Measurements from ENCODE around the gene TMCC3. TPM values are rescaled to one million over a fixed set of nuclear protein-coding genes. Genes with fewer than 3 reads are reported as not detected.

Gene TMCC3
- total RNA-seq, 1 experiment from 2014 or later = 2.2 TPM

GRCh38 chr12:94589591-94590001 is 60.8 kb downstream of the TMCC3 start (continued):
- TF ChIP-seq ZNF281 (CRISPR knock-in tag; IDR thresholded peaks at IDR 0.05) (no peak), TCF7 (CRISPR knock-in tag; IDR thresholded peaks at IDR 0.05; ENCODE audit: low read depth) (no peak)

GRCh38 chr12:94588346-94588745 is 62.0 kb downstream of the TMCC3 start:
- H3K27ac Mint-ChIP-seq = no peak overlapping the region
- no peaks in the 10 kb centered on the region for H3K9me3 Mint-ChIP-seq
- no peaks in the 10 kb centered on the region; the same call in 1 of the 2 replicates for H3K27me3 Mint-ChIP-seq (ENCODE audit: low read depth)
- no peaks in the 10 kb centered on the region for H3K36me3 Mint-ChIP-seq
- no peak for DNase-seq (ENCODE audit: low spot score)
- H3K4me1 Mint-ChIP-seq = peaks cover 18% of the 10 kb centered on the region
- no peak for ATAC-seq
- POLR2A ChIA-PET = interaction anchor here (0.5 kb wide), 1 partner anchor 748 kb away, joined by 4 read pairs; no protein-coding TSS in a partner anchor
- TF ChIP-seq SP1 (CRISPR knock-in tag; conservative IDR thresholded peaks at IDR 0.05) = no peak
- TF ChIP-seq, protein P1, sequence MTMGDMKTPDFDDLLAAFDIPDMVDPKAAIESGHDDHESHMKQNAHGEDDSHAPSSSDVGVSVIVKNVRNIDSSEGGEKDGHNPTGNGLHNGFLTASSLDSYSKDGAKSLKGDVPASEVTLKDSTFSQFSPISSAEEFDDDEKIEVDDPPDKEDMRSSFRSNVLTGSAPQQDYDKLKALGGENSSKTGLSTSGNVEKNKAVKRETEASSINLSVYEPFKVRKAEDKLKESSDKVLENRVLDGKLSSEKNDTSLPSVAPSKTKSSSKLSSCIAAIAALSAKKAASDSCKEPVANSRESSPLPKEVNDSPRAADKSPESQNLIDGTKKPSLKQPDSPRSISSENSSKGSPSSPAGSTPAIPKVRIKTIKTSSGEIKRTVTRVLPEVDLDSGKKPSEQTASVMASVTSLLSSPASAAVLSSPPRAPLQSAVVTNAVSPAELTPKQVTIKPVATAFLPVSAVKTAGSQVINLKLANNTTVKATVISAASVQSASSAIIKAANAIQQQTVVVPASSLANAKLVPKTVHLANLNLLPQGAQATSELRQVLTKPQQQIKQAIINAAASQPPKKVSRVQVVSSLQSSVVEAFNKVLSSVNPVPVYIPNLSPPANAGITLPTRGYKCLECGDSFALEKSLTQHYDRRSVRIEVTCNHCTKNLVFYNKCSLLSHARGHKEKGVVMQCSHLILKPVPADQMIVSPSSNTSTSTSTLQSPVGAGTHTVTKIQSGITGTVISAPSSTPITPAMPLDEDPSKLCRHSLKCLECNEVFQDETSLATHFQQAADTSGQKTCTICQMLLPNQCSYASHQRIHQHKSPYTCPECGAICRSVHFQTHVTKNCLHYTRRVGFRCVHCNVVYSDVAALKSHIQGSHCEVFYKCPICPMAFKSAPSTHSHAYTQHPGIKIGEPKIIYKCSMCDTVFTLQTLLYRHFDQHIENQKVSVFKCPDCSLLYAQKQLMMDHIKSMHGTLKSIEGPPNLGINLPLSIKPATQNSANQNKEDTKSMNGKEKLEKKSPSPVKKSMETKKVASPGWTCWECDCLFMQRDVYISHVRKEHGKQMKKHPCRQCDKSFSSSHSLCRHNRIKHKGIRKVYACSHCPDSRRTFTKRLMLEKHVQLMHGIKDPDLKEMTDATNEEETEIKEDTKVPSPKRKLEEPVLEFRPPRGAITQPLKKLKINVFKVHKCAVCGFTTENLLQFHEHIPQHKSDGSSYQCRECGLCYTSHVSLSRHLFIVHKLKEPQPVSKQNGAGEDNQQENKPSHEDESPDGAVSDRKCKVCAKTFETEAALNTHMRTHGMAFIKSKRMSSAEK (CRISPR knock-in tag; IDR thresholded peaks at IDR 0.05; ENCODE audit: borderline replicate concordance) = no peak
- TF ChIP-seq TEAD4 (CRISPR knock-in tag; IDR thresholded peaks at IDR 0.05) = no peak
- TF ChIP-seq, protein P2, sequence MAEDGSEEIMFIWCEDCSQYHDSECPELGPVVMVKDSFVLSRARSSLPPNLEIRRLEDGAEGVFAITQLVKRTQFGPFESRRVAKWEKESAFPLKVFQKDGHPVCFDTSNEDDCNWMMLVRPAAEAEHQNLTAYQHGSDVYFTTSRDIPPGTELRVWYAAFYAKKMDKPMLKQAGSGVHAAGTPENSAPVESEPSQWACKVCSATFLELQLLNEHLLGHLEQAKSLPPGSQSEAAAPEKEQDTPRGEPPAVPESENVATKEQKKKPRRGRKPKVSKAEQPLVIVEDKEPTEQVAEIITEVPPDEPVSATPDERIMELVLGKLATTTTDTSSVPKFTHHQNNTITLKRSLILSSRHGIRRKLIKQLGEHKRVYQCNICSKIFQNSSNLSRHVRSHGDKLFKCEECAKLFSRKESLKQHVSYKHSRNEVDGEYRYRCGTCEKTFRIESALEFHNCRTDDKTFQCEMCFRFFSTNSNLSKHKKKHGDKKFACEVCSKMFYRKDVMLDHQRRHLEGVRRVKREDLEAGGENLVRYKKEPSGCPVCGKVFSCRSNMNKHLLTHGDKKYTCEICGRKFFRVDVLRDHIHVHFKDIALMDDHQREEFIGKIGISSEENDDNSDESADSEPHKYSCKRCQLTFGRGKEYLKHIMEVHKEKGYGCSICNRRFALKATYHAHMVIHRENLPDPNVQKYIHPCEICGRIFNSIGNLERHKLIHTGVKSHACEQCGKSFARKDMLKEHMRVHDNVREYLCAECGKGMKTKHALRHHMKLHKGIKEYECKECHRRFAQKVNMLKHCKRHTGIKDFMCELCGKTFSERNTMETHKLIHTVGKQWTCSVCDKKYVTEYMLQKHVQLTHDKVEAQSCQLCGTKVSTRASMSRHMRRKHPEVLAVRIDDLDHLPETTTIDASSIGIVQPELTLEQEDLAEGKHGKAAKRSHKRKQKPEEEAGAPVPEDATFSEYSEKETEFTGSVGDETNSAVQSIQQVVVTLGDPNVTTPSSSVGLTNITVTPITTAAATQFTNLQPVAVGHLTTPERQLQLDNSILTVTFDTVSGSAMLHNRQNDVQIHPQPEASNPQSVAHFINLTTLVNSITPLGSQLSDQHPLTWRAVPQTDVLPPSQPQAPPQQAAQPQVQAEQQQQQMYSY (CRISPR knock-in tag; IDR thresholded peaks at IDR 0.05) = no peak
- no peak for TF ChIP-seq ZNF512 (CRISPR knock-in tag; IDR thresholded peaks at IDR 0.05; ENCODE audit: borderline replicate concordance)
- CTCF ChIA-PET = no interaction called here
- H3K4me3 Mint-ChIP-seq = no peak overlapping the region

DNA sequence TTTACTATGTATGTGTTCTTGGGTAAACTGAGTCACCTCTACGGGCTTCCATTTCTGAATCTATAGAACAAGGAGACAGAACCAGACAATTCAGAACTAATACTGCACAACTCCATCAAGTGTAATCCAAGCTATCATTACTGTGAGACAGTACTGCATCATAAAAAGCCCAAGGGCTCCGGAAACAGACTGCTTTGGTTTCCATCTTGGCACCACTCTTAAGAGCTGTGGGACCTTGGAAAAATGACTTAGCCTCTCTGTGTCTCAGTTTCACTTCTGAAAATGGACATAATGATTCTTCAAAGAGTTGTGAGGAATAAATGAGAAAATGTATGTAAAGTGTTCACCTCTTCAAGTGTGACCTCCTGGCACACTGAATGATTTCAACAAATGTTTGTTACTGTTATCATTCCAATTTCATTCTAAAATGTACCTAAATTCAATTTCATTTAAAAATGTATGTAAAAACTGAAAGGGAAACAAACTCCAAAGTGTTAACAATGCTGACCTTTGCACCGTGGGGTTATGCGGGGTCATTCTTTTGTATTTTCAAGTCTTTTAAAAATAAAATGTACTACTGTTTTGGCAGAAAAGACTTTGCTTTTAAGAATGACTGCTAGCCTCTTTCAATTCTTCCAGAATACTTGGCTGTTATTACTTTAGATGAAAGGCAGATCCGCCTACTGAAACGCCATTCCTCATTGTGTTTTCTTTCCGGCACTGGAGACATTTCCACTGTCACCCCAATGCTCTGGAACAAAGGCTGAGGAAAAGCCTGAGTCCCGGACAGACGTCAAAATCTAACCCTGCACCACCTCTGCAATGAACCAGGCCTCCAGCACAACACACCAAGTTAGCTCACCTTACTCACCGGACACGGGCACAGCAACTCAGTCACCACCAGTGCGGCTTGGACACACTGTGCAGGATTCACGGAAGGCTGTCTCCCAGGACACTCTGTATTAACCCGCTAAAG is 62.8 kb downstream of the TMCC3 start:
- CTCF ChIA-PET = no interaction called here
- DNase-seq (ENCODE audit: low spot score) = no peak
- H3K36me3 Mint-ChIP-seq = no peaks in the 10 kb centered on the region
- H3K9me3 Mint-ChIP-seq = no peaks in the 10 kb centered on the region
- no peak for ATAC-seq
- H3K27me3 Mint-ChIP-seq (ENCODE audit: low read depth) = no peaks in the 10 kb centered on the region; the same call in 1 of the 2 replicates
- peaks cover 18% of the 10 kb centered on the region for H3K4me1 Mint-ChIP-seq
- POLR2A ChIA-PET = interaction anchor here (0.5 kb wide), 1 partner anchor 749 kb away, joined by 4 read pairs; no protein-coding TSS in a partner anchor
- no peak overlapping the region for H3K4me3 Mint-ChIP-seq
- no peak overlapping the region; the same call in 1 of the 2 replicates for H3K27ac Mint-ChIP-seq
- no peak for TF ChIP-seq MYBL2 (CRISPR knock-in tag; IDR thresholded peaks at IDR 0.05)
- no peak for TF ChIP-seq CBFB (CRISPR knock-in tag; IDR thresholded peaks at IDR 0.05; ENCODE audit: low read depth)
- TF ChIP-seq CREM (CRISPR knock-in tag; IDR thresholded peaks at IDR 0.05) = no peak
- TF ChIP-seq, protein P3, sequence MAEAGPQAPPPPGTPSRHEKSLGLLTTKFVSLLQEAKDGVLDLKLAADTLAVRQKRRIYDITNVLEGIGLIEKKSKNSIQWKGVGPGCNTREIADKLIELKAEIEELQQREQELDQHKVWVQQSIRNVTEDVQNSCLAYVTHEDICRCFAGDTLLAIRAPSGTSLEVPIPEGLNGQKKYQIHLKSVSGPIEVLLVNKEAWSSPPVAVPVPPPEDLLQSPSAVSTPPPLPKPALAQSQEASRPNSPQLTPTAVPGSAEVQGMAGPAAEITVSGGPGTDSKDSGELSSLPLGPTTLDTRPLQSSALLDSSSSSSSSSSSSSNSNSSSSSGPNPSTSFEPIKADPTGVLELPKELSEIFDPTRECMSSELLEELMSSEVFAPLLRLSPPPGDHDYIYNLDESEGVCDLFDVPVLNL (CRISPR knock-in tag; IDR thresholded peaks at IDR 0.05; ENCODE audit: borderline replicate concordance, low read depth) = no peak
- no peak for TF ChIP-seq ZNF263 (CRISPR knock-in tag; IDR thresholded peaks at IDR 0.05; ENCODE audit: low read depth)
- TF ChIP-seq OVOL2 (CRISPR knock-in tag; IDR thresholded peaks at IDR 0.05; ENCODE audit: borderline replicate concordance) = no peak
- TF ChIP-seq GABPB1 (CRISPR knock-in tag; IDR thresholded peaks at IDR 0.05) = no peak
- TF ChIP-seq ZNF317 (CRISPR knock-in tag; IDR thresholded peaks at IDR 0.05; ENCODE audit: borderline replicate concordance, low read depth) = no peak
